ENCODE results near the gene ASZ1.
A peak's percentile ranks its signal among the peaks of the same experiment; 100 is the strongest.

Gene ASZ1

GRCh38 chr7:117323305-117323850, 103.9 kb downstream of the ASZ1 start:
- Histone ChIP-seq H3K27me3 (ENCODE audit: control insufficient read depth in 5 of 5, insufficient read depth in 4 of 5, low read length in 5 of 5) (peaks cover 30 to 39% (median 38%) of the 10 kb centered on the region in 5 donors), H3K36me3 (ENCODE audit: control insufficient read depth in 5 of 5, insufficient read depth in 5 of 5, low read length in 5 of 5) (no peaks in the 10 kb centered on the region), H3K27ac (ENCODE audit: low read depth, low read length) (no peak overlapping the region), H3K9me3 (ENCODE audit: control insufficient read depth in 5 of 5, low read length in 5 of 5) (peaks cover 0 to 3% (median 0%) of the 10 kb centered on the region in 5 donors), H3K9ac (ENCODE audit: low read length in 5 of 5) (no peak overlapping the region), H3K4me1 (ENCODE audit: control insufficient read depth in 5 of 5, insufficient read depth in 5 of 5, low read length in 5 of 5) (peaks cover 0 to 26% (median 24%) of the 10 kb centered on the region in 5 donors), H3K4me3 (ENCODE audit: low read depth in 1 of 5, low read length in 5 of 5) (peak overlapping the region; percentile 48 to 75 (median 54))

GRCh38 chr7:117322741-117323304, 104.5 kb downstream of the ASZ1 start, which contains the start of gene WNT2:
WNT2 (minus strand) TSS chr7:117323058; CDS start chr7:117322989, 69 bp downstream.
- H3K27me3 ChIP-seq (ENCODE audit: control insufficient read depth in 5 of 5, insufficient read depth in 4 of 5, low read length in 5 of 5): peaks cover 30 to 39% (median 38%) of the 10 kb centered on the region in 5 donors
- H3K4me3 ChIP-seq (ENCODE audit: low read depth in 1 of 5, low read length in 5 of 5): peak within 1 kb of the TSS; percentile 48 to 75 (median 54)
- no peak within 1 kb of the TSS for H3K27ac ChIP-seq (ENCODE audit: low read depth, low read length)
- H3K9me3 ChIP-seq (ENCODE audit: control insufficient read depth in 5 of 5, low read length in 5 of 5): peaks cover 0 to 3% (median 0%) of the 10 kb centered on the region in 5 donors
- H3K4me1 ChIP-seq (ENCODE audit: control insufficient read depth in 5 of 5, insufficient read depth in 5 of 5, low read length in 5 of 5): peaks cover 0 to 26% (median 24%) of the 10 kb centered on the region in 5 donors
- H3K36me3 ChIP-seq (ENCODE audit: control insufficient read depth in 5 of 5, insufficient read depth in 5 of 5, low read length in 5 of 5): no peaks in the 10 kb centered on the region
- no peak within 1 kb of the TSS for H3K9ac ChIP-seq (ENCODE audit: low read length in 5 of 5)

GRCh38 chr7:117320523-117320922, 106.8 kb downstream of the ASZ1 start:
- Histone ChIP-seq H3K4me1 (ENCODE audit: control insufficient read depth in 5 of 5, insufficient read depth in 5 of 5, low read length in 5 of 5) (peaks cover 0 to 26% (median 24%) of the 10 kb centered on the region in 5 donors), H3K27ac (ENCODE audit: low read depth, low read length) (no peak overlapping the region), H3K36me3 (ENCODE audit: control insufficient read depth in 5 of 5, insufficient read depth in 5 of 5, low read length in 5 of 5) (no peaks in the 10 kb centered on the region), H3K4me3 (ENCODE audit: low read depth in 1 of 5, low read length in 5 of 5) (no peak overlapping the region), H3K27me3 (ENCODE audit: control insufficient read depth in 5 of 5, insufficient read depth in 4 of 5, low read length in 5 of 5) (peaks cover 30 to 39% (median 38%) of the 10 kb centered on the region in 5 donors), H3K9me3 (ENCODE audit: control insufficient read depth in 5 of 5, low read length in 5 of 5) (no peaks in the 10 kb centered on the region), H3K9ac (ENCODE audit: low read length in 5 of 5) (no peak overlapping the region)

GRCh38 chr7:117319181-117319580, 108.1 kb downstream of the ASZ1 start:
- no peaks in the 10 kb centered on the region for H3K9me3 ChIP-seq (ENCODE audit: control insufficient read depth in 5 of 5, low read length in 5 of 5)
- H3K4me3 ChIP-seq (ENCODE audit: low read depth in 1 of 5, low read length in 5 of 5): no peak overlapping the region
- no peaks in the 10 kb centered on the region for H3K36me3 ChIP-seq (ENCODE audit: control insufficient read depth in 5 of 5, insufficient read depth in 5 of 5, low read length in 5 of 5)
- peaks cover 0 to 20% (median 18%) of the 10 kb centered on the region in 5 donors for H3K4me1 ChIP-seq (ENCODE audit: control insufficient read depth in 5 of 5, insufficient read depth in 5 of 5, low read length in 5 of 5)
- H3K27me3 ChIP-seq (ENCODE audit: control insufficient read depth in 5 of 5, insufficient read depth in 4 of 5, low read length in 5 of 5): peaks cover 18 to 29% (median 28%) of the 10 kb centered on the region in 5 donors
- H3K27ac ChIP-seq (ENCODE audit: low read depth, low read length): no peak overlapping the region
- H3K9ac ChIP-seq (ENCODE audit: low read length in 5 of 5): no peak overlapping the region

GRCh38 chr7:117313582-117313981, 113.7 kb downstream of the ASZ1 start:
- Histone ChIP-seq H3K27ac (ENCODE audit: low read depth, low read length) (no peak overlapping the region), H3K9me3 (ENCODE audit: control insufficient read depth in 5 of 5, low read length in 5 of 5) (no peaks in the 10 kb centered on the region), H3K4me3 (ENCODE audit: low read depth in 1 of 5, low read length in 5 of 5) (no peak overlapping the region), H3K36me3 (ENCODE audit: control insufficient read depth in 5 of 5, insufficient read depth in 5 of 5, low read length in 5 of 5) (no peaks in the 10 kb centered on the region), H3K9ac (ENCODE audit: low read length in 5 of 5) (no peak overlapping the region), H3K27me3 (ENCODE audit: control insufficient read depth in 5 of 5, insufficient read depth in 4 of 5, low read length in 5 of 5) (no peaks in the 10 kb centered on the region), H3K4me1 (ENCODE audit: control insufficient read depth in 5 of 5, insufficient read depth in 5 of 5, low read length in 5 of 5) (peaks cover 0 to 15% (median 6%) of the 10 kb centered on the region in 5 donors)
